NCI-H1105 treated with DMSO at 0.1 percent for 48 hours (cell line): ENCODE results near the gene EIF4EBP2.

Experiments used
- DNase-seq: peaks from one replicate; lab custom pipeline; 2025; lab: John Stamatoyannopoulos, UW

The EIF4EBP2 gene

DNA sequence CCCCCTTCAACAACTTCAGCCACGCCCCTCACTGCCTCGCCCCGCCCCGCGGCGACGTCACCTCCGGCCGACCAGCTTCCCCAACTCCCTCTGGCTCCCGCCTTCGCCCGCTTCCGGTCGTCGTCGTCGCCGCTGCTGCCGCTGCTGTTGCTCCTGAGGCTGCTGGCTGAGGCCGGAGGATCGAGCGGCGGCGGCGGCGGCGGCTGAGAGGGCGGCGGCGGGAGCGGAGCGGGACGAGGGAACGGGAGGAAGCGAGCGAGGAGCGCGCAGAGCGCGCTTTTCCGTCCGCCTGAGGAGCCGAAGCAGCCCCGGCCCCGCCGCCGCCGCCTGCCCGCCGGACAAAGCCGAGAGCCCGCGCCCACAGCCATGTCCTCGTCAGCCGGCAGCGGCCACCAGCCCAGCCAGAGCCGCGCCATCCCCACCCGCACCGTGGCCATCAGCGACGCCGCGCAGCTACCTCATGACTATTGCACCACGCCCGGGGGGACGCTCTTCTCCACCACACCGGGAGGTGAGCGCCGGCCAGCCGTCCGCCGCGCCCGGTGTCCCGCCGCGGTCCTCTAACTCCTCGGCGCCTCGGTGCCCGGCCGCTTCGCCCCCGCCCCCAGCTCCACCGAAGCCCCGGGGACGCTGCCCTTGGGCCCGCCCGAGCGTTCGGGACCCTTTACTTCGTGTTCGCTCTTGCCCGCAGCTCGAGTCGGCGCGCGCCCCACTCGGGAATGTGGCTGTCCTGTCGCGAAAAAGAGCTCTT lies at the start of gene EIF4EBP2:
EIF4EBP2 (plus strand) TSS at position 110 of the 751 bp plus-strand sequence; CDS start at position 367, 257 bp downstream.
- peak; percentile 83 for DNase-seq

DNA sequence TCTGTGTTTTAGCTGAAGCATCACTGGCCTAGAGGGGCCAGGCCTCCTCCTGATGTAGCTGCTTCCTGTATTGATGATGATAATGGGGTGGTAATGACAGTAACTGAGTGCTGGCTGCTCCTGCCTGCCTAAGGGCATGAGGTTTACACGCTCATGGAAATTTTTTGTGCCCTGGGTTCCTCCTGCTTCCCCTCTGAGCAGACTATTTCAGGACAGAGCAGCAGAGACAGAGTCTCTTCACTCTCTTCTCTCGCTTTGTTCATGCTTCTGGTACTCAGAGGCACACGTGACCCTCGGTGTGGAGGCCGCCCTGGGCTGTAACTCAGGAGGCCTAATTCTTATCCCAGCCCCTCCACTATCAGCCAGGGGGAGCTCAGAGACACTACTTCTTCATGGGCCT lies 49.4 kb upstream of the EIF4EBP2 start:
- DNase-seq: no peak

DNA sequence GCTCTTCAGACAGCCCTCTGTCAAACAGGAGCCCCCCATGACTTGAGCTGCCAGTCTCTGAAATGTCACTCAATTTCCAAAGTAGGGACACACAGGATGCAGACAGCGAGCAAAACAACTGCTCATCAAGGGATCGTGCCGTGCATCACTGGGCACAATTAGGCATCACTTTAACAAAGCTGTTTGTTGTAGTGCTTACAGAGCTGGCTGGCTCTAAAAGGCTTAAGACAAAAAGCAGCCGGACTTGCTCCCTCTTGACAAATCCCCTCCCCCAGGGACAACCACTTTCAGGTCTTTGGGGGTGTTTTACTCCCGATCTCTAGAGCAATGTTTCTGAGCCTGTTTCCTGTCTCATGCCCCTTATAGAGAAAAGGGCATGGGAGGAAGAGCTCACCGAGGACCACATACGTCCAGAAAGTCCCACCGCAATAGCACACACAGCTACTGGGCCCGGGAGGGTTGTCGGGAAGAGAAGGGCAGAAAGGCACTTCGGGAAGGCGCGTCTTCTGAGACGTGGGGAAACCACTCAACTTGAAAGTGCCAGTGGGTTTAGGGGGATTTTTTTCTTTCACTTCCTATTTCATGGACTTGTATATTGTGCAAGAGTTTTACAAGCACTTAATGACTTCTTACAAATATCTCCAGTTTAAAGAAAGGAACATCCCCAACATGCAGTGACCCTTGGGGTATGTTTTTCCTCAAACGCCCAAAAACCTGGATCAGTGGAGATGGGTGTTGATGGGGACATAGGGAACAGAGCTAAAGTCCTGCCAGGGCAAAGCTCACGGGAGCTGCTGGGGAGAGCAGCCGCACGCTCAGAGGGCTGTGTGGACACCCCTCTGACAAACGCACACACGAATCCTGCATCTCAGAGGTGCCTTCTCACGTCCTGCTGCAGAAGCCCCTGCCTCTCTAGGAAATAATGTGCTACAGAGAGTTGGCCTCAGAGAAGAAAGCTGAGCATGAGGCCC lies 48.6 kb upstream of the EIF4EBP2 start:
- no peak for DNase-seq

- DNase-seq: no peak
Measured at GRCh38 chr10:70357565-70357964, 46.4 kb upstream of the EIF4EBP2 start.

DNA sequence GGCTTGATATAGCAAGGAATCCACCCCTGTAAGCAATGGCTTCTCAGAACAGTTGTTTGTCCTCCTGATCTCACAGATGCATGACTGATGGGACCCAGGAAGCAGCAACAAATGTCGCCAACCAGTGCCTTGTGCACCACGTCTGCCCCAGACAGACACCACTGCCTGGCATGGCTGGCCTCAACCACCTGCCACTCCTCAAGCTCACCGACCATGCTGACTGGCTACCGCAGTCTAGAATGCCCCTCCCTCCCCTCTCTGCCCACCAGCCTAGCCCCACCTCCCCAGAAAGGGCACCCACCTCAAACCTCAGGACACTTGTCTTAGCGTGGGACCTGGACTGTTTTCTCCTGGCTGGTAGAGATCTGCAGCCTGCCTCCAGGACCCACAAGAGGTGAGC lies 45.5 kb upstream of the EIF4EBP2 start:
- DNase-seq: no peak

- no peak for DNase-seq
Measured at GRCh38 chr10:70359017-70359550, 44.9 kb upstream of the EIF4EBP2 start.

DNA sequence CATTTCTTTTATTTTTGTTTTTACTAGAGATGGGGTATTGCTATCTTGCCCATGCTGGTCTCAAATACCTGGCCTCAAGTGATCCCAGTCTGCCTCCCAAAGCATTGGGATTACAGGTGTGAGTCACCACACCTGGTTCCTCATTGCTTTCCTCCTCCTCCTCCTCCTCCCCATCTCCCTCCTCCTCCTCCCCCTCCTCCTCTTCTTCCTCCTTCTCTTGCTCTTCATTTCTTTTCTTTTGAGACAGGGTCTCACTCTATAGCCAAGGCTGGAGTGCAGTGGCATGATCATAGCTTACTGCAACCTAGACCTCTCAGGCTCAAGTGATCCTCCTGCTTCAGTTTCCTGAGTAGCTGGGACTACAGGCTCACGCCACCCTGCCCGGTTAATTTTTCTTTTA lies 43.7 kb upstream of the EIF4EBP2 start:
- DNase-seq: no peak

DNA sequence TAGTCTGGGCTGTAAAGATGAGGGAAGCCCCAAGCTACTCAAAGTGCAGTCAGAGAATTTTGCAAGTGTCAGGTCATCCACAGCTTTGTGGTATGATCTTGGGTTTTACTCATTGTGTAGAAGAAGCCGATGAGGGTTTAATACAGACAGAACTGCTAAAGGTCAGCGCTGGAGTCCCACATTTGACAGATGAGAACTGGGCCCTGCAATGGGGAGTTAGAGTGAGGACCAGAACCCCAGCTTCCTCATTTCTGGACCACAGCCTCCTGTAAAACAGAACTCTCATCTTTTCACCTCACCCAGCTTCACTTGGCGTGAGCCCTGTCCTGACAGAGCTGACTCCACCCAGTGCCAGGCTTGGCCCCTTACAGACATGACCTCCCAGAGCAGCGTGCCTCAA lies 41.6 kb upstream of the EIF4EBP2 start:
- no peak for DNase-seq

DNA sequence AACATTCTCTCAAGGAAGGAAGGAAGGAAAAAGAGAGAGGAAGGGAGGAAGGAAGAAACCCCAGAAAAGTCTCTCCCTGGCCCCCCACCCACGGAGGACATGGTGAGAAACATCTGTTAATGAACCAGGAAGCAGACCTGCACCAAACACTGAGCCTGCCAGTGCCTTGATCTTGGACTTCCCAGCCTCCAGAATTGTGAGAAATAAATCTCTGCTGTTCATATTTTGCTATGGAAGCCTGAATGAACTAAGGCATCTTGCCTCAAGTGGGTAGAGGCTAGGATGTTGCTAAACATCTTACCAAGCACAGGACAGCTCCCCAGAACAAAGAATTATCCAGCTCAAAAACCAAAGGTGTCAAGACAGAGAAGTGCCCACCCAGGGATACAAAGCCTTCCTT lies 40.7 kb upstream of the EIF4EBP2 start:
- no peak for DNase-seq

GRCh38 chr10:70363971-70364771 lies 39.8 kb upstream of the EIF4EBP2 start:
- DNase-seq: peak; percentile 66

- no peak for DNase-seq
Measured at GRCh38 chr10:70364772-70365091, 39.2 kb upstream of the EIF4EBP2 start.

- no peak for DNase-seq
Measured at GRCh38 chr10:70367195-70367796, 36.6 kb upstream of the EIF4EBP2 start.

DNA sequence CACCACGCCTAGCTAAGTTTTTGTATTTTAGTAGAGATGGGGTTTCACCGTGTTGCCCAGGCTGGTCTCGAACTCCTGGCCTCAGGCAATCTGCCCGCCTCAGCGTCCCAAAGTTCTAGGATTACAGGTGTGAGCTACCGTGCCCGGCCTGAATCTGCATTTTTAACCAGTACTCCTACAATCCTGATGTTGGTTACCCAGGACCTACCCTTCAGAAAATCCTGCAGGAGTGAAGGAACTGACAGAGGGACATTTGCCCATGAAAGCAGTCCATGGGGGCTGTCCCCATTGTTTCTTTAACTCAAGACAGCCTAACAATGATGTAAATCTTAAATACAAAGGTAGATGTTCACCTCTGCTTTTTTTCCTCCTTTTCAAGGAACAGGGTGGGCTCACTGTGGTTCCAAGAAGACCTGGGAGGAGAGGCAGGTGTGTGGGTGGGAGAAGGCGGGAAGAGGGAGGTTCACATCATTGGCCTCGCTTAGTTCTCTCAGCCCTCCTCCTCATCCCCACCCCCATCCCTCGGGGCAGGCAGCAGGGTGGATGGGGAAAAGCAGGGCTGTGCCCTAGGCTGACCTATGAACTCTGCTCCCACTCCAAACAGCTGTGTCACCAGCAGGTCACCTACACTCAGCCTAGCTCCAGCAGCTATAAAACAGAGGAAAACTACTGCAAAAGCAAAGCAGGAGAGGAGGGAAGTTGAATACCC lies 35.0 kb upstream of the EIF4EBP2 start:
- no peak for DNase-seq

- no peak for DNase-seq
Measured at GRCh38 chr10:70369498-70370018, 34.4 kb upstream of the EIF4EBP2 start.

DNA sequence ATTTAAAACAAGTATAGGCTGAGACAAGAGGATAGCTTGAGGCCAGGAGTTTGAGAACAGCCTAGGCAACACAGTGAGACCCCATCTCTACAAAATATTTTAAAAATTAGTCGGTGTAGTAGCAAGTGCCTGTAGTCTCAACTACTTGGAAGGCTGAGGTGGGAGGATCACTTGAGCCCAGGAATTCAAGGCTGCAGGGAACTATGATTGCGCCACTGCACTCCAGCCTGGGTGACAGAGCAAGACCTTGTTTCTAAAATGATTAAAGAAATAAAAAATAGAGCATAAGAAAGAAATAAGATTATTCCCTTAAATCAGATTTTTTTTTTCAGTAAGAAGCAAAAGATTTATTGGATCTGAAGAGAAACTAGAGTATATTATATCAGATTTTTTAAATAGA lies 33.2 kb upstream of the EIF4EBP2 start:
- no peak for DNase-seq

- no peak for DNase-seq
Measured at GRCh38 chr10:70371846-70372245, 32.1 kb upstream of the EIF4EBP2 start.

DNA sequence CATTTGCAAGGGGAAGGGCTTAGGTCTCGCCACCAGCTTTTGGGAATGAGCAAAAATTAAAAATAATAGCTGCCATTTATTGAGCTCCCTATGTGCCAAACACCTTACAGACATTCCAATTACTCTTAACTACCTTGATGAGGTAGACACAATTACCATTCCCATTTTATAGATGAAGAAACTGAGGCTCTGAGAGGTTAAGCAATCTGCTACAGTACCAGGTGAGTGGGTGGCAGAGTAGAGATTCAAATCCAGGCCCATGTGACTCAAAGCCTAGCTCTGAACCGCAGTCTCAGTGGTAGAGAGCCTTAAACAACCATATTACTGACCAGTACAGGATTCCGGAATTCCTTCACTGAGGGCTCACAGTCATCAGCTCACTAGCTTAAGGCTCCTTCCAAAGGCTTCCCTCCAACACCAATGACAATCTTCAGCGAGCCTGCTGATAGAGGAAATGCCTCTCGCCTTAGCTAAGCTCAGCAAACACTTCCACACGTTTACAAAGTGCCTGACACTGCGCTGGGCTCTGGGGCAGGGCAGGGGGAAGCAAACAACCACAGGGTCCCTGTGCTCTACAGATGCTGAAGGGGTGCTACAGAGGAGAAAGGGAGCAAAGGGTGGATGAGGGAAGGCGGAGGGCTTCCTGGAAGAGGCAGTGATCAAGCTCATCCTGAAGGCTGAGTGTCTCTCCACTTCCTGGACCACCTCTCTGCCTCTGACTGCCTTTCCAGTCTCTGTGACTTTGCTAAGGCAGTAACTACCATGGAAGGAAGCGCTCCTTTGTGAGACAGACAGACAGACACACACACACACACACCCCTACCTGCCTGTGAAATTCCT lies 28.9 kb upstream of the EIF4EBP2 start:
- no peak for DNase-seq

DNA sequence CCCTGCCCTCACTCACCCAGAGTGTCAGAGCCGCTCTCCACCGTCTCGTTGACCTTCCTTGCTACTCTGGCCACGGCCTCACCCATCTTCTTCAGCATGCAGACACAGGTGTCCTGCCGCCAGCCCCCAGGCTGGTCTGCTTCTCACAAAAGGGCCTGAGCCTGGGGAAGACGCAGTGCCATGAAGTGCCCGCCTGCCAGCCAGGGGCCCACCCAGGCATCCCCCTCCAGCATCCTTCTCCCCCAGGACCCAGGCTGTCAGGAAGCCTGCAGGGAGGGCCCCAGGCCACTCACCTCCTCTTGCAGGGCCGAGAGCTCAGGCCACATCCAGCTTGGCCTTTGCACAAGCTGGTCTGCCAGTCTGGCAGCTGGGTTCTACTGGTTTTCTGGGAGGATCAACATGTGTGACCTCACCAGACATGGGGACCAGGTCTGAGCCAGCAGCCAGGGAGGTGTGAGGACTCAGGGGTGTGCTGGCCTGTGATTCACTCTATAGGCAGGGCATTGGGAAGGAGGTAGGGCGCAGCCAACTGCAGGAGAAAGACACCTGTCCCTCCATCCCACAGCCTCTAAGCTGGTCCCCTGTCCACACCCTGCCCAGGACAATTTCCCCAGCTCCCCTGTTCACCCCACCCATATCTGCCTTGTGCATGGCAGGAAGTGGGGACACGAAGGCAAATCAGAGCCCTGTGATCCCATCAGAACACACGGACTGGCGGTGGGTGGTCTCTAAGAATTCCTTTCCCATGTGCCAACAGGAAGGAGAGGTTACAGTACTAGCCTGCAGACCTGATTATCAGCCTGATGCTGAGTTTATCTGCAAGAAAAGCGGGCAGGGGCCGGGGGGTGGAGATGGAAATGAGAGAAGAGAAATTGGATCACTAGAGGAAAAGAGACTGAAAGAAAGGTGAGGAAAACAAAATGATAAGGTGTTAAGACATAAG lies 27.2 kb upstream of the EIF4EBP2 start:
- no peak for DNase-seq

DNA sequence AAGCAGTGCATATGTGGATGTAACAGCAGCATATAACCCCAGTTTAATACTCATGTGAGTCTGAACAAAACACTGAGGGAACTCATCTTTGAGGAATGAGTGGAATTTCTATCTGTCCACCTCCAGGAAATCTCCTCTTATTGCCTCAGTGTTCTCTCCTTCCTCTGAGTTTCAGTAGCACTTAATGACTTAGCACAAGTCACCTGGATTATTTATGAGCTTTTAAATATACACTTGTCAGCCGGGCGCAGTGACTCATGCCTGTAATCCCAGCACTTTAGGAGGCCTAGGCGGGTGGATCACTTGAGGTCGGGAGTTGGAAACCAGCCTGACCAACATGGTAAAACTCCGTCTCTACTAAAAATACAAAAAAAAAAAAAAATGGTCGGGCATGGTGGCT lies 25.8 kb upstream of the EIF4EBP2 start:
- DNase-seq: no peak
